HG03066 (cell line): ENCODE measurements around the gene ALOXE3.

Experiments
- ATAC-seq: cut with Tn5 transposase; IDR thresholded peaks from one replicate; pipeline ENCODE4 v1.9.1; 2021; ENCODE audit warnings: low read depth; ENCODE audit not compliant: unreplicated experiment

Gene ALOXE3

GRCh38 chr17:8154608-8155155 lies 36.4 kb upstream of the ALOXE3 start:
- no peak for ATAC-seq

DNA sequence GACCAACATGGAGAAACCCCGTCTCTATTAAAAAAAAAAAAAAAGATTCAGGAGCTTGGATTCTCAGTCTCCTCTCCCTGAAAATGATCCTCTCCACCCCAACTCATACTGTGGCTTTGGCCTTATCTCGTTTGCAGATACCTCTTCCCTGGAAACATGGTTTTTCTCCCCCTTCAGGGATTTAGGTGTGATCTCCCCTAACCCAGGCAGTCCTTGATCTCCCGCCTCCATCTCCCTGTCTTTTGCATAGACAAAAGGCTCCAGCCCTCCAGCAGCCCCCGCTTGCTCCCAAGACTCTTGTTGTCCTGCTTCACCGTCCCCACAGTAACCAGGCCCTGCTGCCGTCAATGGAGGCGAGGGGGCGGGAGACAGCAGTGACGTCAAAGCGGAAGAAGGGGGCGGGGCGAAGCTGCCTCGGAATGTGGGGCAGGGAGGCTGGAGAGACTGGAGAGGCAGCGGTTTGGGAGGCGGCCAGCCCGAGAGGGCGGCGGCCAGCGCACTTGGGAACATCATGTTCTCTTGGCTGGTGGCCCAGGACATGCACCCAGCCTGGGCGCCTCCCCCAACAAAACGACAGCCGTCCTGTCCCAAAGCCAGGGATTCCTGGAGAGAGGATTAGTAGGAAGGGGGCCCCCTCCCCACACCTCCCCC lies 35.8 kb upstream of the ALOXE3 start:
- no peak for ATAC-seq

DNA sequence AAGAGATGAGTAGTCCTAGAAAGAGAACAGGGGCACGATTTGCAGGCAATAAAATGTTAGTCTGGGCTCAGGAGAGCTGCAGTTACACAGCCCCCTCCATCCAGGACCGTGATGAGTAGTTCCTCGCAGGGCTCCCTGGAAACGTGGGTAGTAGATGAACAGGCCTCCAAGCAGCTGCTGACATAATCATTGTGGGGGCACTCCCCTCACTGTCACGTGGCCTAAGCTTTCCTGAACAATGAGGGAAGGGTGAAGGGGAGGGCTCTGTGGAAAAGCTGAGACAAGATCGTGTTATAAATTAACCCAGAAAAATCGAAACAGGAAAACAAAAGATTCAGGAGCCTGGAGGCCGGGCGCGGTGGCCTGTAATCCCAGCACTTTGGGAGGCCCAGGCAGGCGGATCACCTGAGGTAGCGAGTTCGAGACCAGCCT lies 35.2 kb upstream of the ALOXE3 start:
- no peak for ATAC-seq

- ATAC-seq, result no peak
These were observed 34.7 kb upstream of the ALOXE3 start for GRCh38 chr17:8153031-8153451.

DNA sequence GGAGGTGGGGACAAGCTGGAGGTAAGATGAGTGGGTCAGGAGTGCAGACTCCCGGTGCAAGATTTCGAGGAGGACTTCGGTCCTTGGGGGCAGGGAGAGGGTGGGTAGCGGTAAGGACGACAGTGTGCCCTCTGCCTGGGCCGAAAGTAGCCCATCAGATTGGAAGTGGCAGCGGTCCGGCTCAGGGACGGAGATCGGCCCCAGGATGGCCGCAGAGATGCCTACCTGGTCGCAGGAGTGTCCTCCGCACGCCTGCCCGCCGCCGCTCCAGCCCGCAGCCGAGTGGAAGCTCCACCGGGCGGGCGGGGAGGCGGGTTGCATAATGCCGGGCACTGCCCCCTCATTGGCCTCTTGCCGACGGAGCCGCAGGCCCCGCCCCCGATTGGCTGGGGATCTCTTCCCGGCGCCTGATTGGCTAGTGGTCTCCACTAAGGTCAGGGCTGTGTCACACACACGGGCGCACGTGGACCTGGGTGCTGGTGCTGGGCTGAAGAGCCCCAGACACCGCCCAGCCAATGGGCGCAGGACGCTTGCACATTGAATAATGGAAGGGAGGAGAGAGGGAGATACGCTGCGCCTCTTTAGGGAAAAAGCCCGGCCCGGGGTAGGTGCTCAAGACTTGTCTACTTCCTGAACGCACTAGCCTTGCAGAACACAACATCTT lies 33.9 kb upstream of the ALOXE3 start, which contains the start of gene PER1:
TSS of gene PER1 (minus strand) at position 293 of the 664 bp plus-strand sequence. CDS start 1,698 bp downstream, outside the sequence.
- ATAC-seq, result no peak

- no peak for ATAC-seq
These were observed 33.4 kb upstream of the ALOXE3 start for GRCh38 chr17:8151641-8152111.

DNA sequence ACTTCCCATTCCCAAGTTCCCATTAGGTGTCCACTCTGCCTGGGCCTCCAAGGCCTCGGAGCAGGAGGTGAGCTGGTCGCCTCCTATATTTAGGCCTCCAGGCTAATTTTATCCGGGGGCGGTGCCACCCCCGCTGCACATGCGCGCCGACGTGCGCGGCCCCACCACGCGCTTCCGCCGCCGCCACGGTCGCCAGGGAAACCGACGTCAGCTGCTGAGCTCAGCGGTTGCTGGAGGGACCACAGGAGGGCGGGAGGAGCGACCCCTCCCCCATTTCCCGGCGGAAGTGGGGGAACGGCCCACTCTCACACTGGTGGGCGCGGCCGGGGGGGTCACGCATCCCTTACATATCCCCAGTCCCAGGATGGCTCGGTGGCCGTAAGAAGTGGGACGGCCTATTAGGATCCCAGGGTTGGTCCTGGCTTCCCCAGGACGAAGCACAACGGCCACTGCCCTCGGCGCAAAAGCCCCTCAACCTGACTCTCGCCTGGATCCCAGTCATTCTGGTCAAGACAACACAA lies 32.9 kb upstream of the ALOXE3 start:
- no peak for ATAC-seq

GRCh38 chr17:8150194-8151119 lies 32.1 kb upstream of the ALOXE3 start:
- no peak for ATAC-seq

DNA sequence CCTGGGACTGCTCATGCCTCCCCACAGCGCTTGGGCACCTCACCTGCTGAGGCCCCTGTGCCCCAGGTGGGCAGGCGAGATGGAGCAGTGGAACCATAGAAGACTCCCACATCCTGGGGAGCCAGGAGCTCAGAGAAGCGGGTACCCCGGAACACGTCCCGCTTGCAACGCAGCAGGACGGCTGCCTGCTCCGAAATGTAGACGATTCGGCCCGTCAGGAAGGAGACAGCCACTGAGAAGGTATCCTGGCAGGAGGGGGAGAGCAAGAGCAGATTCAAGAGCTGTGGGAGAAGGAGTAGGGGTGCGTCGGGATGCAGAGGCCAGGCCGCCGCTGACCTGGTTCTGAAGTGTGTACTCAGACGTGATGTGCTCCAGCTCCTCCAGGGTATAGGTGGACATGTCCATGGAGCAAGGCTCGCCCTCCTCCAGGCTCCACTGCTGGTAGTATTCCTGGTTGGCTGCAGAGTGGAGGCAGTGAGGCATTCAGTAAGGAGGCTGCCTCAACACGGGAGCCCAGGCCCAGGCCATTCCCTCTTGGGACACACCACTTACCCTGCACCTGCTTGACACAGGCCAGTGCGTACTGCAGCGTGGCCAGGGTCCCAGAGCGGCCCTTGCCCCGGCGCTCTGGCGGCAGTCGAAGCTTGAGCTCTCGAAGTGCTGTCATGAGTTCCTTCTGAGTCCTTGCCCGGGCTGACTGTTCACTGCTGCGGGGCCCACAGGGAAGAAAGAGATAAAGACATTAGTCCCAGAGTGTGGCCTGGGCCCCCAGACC lies 31.3 kb upstream of the ALOXE3 start:
- ATAC-seq, result no peak

GRCh38 chr17:8148560-8148959 lies 30.2 kb upstream of the ALOXE3 start:
- ATAC-seq, result no peak

DNA sequence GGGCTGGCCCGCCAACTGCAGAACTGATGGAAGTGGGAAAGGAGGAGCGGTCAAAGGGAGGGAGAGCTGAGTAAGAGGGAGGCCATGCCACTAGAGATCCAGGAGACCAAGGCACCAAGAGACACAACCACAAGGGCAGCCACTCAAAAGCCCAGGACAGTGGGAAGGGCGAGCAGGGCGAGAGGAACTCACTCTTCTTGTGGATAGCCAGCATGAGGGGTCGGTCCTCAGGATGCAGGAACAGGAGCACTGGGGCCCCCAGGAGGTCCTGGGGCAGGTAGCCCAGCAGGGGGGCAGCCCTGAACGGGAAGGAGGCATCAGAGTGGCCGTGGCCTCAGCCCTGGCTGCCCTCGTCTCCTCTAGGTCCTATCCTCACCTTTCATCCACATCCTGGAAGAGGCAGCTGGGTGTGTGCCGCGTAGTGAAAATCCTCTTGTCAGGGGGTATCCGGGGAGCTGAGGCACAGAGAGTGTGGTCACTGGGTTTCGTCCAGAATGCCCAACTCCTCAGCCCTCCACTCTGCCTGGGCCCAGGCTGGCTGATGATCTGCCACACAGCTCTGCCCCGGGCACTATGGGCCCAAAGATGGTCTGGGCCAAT lies 29.6 kb upstream of the ALOXE3 start:
- ATAC-seq, result no peak

DNA sequence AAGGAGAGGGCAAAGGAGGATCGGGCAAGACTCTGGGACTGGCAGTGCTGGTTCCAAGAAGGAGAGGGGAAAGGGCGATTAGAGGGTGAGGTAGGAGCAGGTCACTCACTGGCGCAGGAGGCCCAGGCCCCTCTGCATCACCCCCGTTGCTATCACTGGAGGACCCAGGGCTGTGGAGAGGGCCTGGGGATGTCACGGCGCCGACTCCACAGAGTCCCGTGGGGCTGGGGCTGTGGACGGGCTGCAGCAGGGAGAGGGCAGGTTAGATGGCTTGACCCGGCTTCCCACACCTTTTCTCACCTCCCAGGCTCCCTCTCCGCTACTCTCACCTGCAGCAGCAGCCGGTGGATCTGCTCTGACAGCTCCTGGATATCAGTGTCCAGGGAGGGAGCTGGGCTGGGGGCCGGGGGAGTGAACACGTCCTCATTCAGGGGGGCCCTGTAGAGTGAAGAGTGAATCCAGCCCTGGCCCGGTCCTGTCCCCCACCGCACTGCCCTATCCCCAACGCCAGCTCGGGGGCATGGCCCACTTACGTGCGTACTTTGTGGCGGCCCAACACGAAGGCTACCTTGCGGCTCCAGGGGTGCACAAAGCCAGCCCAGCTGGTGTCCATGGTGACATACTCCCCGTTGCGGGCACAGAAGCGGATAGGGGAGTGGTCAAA lies 29.0 kb upstream of the ALOXE3 start:
- no peak for ATAC-seq

- ATAC-seq, result no peak
These were observed 28.2 kb upstream of the ALOXE3 start for GRCh38 chr17:8146381-8147140.

GRCh38 chr17:8145811-8146210 lies 27.5 kb upstream of the ALOXE3 start:
- no peak for ATAC-seq

DNA sequence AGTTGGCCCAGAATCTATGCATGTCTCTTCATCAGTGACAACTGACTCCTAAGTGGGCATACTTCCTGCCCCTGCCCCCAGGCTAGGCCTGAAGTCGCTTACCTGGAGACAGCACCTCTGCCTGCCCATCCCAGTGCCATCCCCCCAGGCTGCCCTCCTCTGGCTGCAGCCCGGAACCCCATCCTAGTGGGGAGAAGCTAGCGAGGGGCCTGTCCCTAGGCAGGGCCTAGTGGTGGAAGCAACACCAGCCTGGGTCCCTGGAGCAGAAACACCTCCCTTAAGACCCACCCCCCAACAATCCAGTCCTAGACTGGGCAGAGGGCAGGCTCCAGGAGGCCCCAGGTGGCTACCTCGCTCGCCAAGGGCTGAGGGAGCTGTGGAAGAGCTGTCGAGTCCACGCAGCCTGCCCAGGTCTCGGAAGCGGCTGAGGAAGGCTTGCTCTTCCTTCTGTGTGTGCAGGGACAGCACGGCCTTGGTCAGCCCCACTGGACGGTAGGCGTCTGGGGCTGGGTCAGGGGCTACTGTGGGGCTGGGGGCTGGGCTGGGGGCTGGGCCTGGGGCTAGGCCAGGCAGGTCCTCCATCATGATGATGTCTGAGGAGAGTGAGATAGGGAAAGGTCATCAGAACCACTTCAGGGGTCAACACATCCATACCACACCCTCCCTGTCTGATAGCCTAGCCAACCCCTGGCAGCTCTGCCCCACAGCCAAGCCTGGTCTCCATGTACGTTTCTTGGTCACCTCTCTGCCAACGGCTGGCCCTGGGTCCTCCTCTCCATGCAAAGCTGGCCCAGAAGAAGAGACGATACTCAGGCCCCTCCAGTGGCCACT lies 26.3 kb upstream of the ALOXE3 start:
- no peak for ATAC-seq

DNA sequence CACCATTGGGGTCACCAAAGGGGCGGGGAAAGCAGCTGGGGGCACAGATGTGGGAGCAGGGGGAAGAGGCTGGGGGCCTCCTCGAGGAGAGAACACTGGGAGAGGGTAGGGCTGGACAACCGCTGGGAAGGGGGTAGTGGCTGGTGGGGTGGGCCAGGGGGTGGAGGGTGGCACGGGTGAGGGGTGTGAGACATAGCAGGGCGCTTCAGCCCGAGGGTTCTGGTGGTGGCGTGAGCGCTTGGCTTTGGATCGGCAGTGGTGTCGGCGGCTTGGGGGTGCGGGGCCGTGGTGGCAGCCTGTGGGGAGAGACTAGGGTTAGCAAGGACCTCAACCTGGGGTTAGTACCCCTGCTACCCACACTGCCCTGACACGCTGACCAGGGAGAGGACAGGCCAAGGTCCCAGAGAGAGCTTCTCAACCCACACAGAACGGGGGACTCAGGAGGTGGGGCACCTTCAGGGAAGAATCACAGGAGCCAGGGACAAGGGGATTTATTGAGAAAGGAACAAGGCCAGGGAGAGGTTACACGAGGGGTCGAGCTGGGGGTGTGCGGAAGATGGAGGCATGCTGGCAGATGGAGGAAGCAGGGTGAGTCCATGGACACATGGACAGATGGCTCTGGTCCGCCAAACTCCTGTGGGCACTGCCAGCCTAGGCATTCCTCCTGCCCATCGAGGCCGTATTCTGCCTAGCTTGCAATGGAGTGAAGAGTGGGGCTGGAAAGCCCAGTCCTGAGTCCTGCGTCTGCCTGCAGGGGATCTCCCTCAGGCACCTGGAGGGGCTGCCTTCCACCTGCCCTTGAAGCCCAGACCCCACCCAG lies 25.5 kb upstream of the ALOXE3 start:
- no peak for ATAC-seq
